ENCODE data around the gene BCKDK.

GRCh38 chr16:31105677-31106213 lies 2.4 kb upstream of the BCKDK start:
- TF ChIP-seq, protein P1, sequence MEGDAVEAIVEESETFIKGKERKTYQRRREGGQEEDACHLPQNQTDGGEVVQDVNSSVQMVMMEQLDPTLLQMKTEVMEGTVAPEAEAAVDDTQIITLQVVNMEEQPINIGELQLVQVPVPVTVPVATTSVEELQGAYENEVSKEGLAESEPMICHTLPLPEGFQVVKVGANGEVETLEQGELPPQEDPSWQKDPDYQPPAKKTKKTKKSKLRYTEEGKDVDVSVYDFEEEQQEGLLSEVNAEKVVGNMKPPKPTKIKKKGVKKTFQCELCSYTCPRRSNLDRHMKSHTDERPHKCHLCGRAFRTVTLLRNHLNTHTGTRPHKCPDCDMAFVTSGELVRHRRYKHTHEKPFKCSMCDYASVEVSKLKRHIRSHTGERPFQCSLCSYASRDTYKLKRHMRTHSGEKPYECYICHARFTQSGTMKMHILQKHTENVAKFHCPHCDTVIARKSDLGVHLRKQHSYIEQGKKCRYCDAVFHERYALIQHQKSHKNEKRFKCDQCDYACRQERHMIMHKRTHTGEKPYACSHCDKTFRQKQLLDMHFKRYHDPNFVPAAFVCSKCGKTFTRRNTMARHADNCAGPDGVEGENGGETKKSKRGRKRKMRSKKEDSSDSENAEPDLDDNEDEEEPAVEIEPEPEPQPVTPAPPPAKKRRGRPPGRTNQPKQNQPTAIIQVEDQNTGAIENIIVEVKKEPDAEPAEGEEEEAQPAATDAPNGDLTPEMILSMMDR (IDR thresholded peaks at IDR 0.05; ENCODE audit: insufficient read depth, low read length), result peak; percentile 65
- no peak for TF ChIP-seq REST (IDR thresholded peaks at IDR 0.05; ENCODE audit: insufficient replicate concordance, low read depth)
- TF ChIP-seq POLR2AphosphoS5 (IDR thresholded peaks at IDR 0.05; ENCODE audit: low read depth), result peak; percentile 46; the same call in 1 of the 2 replicates

Data from HL-60 (cell line).